Measurements from ENCODE around the gene CHRNA10. TPM values are rescaled to one million over a fixed set of nuclear protein-coding genes. Genes with fewer than 3 reads are reported as not detected.
A peak's percentile ranks its signal among the peaks of the same experiment; 100 is the strongest.

The CHRNA10 gene
- total RNA-seq, 1 donor from 2014 or later = 3.0 TPM

DNA sequence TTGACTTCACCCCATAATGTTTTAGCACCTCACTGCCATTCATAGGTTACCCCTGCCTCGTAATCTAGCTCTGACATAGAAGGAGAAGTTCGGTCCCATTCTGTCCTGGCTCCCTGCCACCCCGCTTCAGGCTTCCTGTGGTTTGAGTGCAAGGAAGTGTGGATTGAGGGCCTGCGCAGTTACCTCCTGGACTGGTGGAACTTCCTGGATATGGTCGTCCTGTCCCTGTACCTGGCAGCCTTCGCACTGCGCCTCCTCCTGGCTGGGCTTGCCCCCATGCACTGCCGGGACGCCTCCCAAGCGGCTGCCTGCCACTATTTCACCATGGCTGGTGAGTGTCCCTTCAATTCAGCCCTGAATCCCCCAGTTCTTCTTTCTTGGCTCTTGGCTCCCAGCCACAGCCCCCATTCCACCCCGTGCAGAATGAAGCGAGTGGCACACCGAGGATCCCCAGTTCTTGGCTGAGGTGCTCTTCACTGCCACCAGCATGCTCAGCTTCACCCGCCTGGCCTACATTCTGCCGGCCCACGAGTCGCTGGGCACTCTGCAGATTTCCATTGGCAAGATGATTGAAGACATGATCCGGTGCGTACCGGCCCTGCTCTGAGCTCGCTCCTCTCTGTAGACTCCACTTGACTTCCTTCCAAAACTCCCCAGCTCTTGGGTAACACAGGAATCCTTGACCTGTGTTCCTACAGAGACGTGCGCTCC, 44.8 kb downstream of the CHRNA10 start:
- no peak for DNase-seq (ENCODE audit: low read depth, low spot score)
- TF ChIP-seq, protein P1, sequence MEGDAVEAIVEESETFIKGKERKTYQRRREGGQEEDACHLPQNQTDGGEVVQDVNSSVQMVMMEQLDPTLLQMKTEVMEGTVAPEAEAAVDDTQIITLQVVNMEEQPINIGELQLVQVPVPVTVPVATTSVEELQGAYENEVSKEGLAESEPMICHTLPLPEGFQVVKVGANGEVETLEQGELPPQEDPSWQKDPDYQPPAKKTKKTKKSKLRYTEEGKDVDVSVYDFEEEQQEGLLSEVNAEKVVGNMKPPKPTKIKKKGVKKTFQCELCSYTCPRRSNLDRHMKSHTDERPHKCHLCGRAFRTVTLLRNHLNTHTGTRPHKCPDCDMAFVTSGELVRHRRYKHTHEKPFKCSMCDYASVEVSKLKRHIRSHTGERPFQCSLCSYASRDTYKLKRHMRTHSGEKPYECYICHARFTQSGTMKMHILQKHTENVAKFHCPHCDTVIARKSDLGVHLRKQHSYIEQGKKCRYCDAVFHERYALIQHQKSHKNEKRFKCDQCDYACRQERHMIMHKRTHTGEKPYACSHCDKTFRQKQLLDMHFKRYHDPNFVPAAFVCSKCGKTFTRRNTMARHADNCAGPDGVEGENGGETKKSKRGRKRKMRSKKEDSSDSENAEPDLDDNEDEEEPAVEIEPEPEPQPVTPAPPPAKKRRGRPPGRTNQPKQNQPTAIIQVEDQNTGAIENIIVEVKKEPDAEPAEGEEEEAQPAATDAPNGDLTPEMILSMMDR (conservative IDR thresholded peaks at IDR 0.05) = no peak
- no peaks in the 10 kb centered on the region for H3K36me3 Mint-ChIP-seq (ENCODE audit: low read depth)
- no peaks in the 10 kb centered on the region for H3K4me1 Mint-ChIP-seq
- no peaks in the 10 kb centered on the region for H3K9me3 Mint-ChIP-seq
- peak overlapping the region; percentile 48 for H3K27ac Mint-ChIP-seq (ENCODE audit: unreplicated experiment)
- H3K4me3 Mint-ChIP-seq = no peak overlapping the region
- no peaks in the 10 kb centered on the region for H3K27me3 Mint-ChIP-seq (ENCODE audit: low read depth)

DNA sequence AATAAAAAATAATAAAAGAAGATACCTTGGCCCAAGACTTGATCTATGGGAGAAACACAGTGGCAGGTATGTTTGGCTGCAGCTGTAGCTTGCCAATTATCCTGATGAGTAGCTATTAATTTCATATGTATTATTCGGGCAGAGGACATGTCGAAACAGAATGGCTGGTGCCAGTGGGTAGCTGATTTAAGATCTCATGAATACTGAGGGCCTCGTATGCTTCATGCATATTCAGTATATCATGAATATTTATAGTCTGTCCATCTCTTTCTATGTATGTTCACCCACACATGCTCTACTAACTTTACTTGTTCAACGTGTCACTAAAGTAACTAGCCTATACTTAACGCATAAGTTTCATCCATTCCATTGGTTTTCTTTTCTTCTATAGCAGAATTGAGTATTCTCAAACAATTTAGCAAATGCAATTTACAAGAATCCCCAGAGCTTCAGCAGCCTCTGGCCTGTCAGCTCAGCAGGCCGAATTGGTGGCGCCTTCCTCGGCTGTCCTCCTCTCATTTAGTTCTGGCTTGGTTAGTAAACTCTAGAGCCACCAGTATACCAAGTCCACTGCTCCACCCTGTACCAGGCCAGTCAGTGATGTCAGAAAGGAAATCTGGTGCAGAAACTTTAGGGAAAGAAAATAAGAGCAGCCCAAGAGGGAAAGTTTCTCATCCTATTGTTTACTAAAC, 47.3 kb downstream of the CHRNA10 start:
- H3K27ac Mint-ChIP-seq (ENCODE audit: unreplicated experiment) = no peak overlapping the region
- no peak overlapping the region for H3K4me3 Mint-ChIP-seq
- no peaks in the 10 kb centered on the region for H3K36me3 Mint-ChIP-seq (ENCODE audit: low read depth)
- DNase-seq (ENCODE audit: low read depth, low spot score) = no peak
- H3K4me1 Mint-ChIP-seq = no peaks in the 10 kb centered on the region
- no peaks in the 10 kb centered on the region for H3K27me3 Mint-ChIP-seq (ENCODE audit: low read depth)
- H3K9me3 Mint-ChIP-seq = no peaks in the 10 kb centered on the region
- TF ChIP-seq, protein P1 (conservative IDR thresholded peaks at IDR 0.05) = no peak

DNA sequence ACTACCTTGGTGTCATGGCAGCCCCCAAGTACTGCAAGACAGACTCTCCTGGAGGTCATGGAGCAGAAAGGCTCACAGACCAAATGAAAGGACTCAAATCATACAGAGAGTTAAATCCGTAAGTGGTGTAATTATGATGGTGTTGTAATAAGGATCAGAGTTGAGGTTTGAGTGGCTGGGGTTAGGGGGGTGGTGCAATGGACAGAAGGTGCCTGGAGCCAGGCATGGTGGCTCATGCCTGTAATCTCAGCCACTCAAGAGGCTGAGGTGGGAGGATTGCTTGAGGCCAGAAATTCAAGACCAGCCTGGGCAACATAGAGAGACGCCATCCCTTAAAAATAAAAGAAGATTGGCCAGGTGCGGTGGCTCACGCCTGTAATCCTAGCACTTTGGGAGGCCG, 48.1 kb downstream of the CHRNA10 start:
- Mint-ChIP-seq H3K27me3 (ENCODE audit: low read depth) (no peaks in the 10 kb centered on the region), H3K27ac (ENCODE audit: unreplicated experiment) (peak overlapping the region; percentile 12), H3K9me3 (no peaks in the 10 kb centered on the region), H3K36me3 (ENCODE audit: low read depth) (no peaks in the 10 kb centered on the region), H3K4me1 (no peaks in the 10 kb centered on the region), H3K4me3 (no peak overlapping the region)
- DNase-seq (ENCODE audit: low read depth, low spot score) = no peak
- TF ChIP-seq, protein P1 (conservative IDR thresholded peaks at IDR 0.05) = no peak

DNA sequence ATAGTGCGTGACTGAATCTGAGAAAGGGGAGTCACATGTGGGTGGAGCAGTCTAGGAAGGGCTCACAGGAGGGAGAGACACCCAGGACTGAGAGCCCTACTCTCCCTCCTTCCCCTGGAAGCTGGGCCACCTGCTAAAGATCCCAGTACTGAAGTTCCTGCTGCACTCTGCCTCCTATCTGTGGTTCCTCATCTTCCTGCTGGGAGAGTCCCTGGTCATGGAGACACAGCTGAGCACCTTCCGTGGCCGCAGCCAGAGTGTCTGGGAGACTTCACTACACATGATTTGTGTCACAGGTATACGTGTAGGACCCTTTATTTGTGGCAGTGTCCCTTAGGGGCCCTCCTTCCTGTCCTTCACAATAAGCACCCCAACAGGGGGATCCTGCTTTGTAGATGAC, 48.7 kb downstream of the CHRNA10 start:
- TF ChIP-seq, protein P1 (conservative IDR thresholded peaks at IDR 0.05) = no peak
- Mint-ChIP-seq H3K27me3 (ENCODE audit: low read depth) (no peaks in the 10 kb centered on the region), H3K4me1 (no peaks in the 10 kb centered on the region), H3K27ac (ENCODE audit: unreplicated experiment) (no peak overlapping the region), H3K4me3 (no peak overlapping the region), H3K36me3 (ENCODE audit: low read depth) (no peaks in the 10 kb centered on the region), H3K9me3 (no peaks in the 10 kb centered on the region)
- DNase-seq (ENCODE audit: low read depth, low spot score) = no peak

DNA sequence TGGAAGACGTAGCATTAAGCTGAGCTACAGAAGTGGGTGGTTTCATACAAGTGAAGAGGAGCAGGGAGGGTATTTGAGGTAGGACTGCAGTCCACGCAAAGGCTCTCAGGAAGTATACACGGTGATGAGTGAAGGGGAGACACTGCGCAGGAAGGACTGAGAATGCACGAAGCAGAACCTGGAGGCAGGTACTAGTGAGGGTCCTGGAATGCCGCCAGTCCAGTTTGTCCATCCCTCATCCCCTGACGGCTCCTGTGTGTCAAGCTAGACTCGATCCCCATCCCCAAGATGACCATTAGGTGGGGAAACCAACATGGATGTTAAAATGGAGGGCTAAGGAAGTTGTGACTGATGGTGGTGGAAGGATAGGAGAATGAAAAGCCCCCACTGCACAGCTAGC, 53.2 kb downstream of the CHRNA10 start:
- no peak for DNase-seq (ENCODE audit: low read depth, low spot score)
- H3K27ac Mint-ChIP-seq (ENCODE audit: unreplicated experiment) = no peak overlapping the region
- no peaks in the 10 kb centered on the region for H3K27me3 Mint-ChIP-seq (ENCODE audit: low read depth)
- no peaks in the 10 kb centered on the region for H3K4me1 Mint-ChIP-seq
- TF ChIP-seq, protein P1 (conservative IDR thresholded peaks at IDR 0.05) = no peak
- no peaks in the 10 kb centered on the region for H3K9me3 Mint-ChIP-seq
- H3K36me3 Mint-ChIP-seq (ENCODE audit: low read depth) = no peaks in the 10 kb centered on the region
- H3K4me3 Mint-ChIP-seq = no peak overlapping the region
